K562 (cell line): ENCODE results near the gene SPRR1A.

Experiments used
- E4F1 ChIP-seq: fragments of 250-450 bp; sonication (Bioruptor Pico); IDR thresholded peaks from 2 replicates; pipeline ENCODE4 v1.5.0; 2021; ENCODE audit warnings: mild to moderate bottlenecking, borderline replicate concordance
- ELF4 ChIP-seq: fragments of 450-650 bp; formaldehyde crosslinking; IDR thresholded peaks from 2 replicates; pipeline ENCODE4 v1.4.0; 2022; ENCODE audit warnings: missing genetic modification characterization
- GMEB1 ChIP-seq: fragments of 250-450 bp; sonication (Bioruptor Pico); IDR thresholded peaks from 2 replicates; pipeline ENCODE4 v1.4.0; 2020; ENCODE audit warnings: mild to moderate bottlenecking
- NCOA1 ChIP-seq: fragments of 450-650 bp; IDR thresholded peaks from 2 replicates; pipeline ENCODE4 v1.6.1; 2016; ENCODE audit warnings: low read depth
- REST ChIP-seq, 2 experiments: fragments of 450-650 bp; formaldehyde crosslinking in 1 of 2; IDR thresholded peaks; 2 replicates each; pipeline versions ENCODE4 v1.4.0 to v1.6.1; 2014 to 2020; ENCODE audit warnings: mild to moderate bottlenecking in 2 of 2, borderline replicate concordance in 1 of 2, low read depth in 1 of 2
- YY1 ChIP-seq, 3 experiments: IDR thresholded peaks; 2 replicates each; pipeline ENCODE4 v1.6.1; 2011; ENCODE audit warnings: low read length in 2 of 3, mild to moderate bottlenecking in 2 of 3, moderate library complexity in 2 of 3, borderline replicate concordance in 1 of 3, control low read depth in 1 of 3, low read depth in 1 of 3; ENCODE audit not compliant: insufficient read depth in 3 of 3, insufficient replicate concordance in 2 of 3, control insufficient read depth in 1 of 3, insufficient read length in 1 of 3; ENCODE audit errors: extremely low read depth in 1 of 3
- ZNF75A ChIP-seq: fragments of 450-650 bp; formaldehyde crosslinking; IDR thresholded peaks from 2 replicates; pipeline ENCODE4 v1.4.0; 2020; ENCODE audit warnings: mild to moderate bottlenecking
- TF ChIP-seq, protein P1 (sequence below), 3 experiments: IDR thresholded peaks in 2 of 3; conservative IDR thresholded peaks in 1 of 3; 2 replicates each; pipeline ENCODE4 v1.5.1; 2011 to 2012; ENCODE audit warnings: low read length in 3 of 3, mild to moderate bottlenecking in 3 of 3, control low read depth in 2 of 3, improper control_type of control experiment in 1 of 3, inconsistent platforms in 1 of 3, low read depth in 1 of 3, mixed read lengths in 1 of 3, moderate library complexity in 1 of 3; ENCODE audit not compliant: insufficient read depth in 2 of 3
- TF ChIP-seq, protein P2 (sequence below): fragments of 250-450 bp; sonication (Bioruptor Pico); IDR thresholded peaks from 2 replicates; pipeline ENCODE4 v1.5.0; 2020; ENCODE audit warnings: mild to moderate bottlenecking, borderline replicate concordance
- TF ChIP-seq, protein P3 (sequence below), 2 experiments: fragments of 200-800 bp in 1 of 2; sonication (Bioruptor generic) in 1 of 2; sonication (generic) in 1 of 2; formaldehyde crosslinking in 1 of 2; IDR thresholded peaks in 1 of 2; conservative IDR thresholded peaks in 1 of 2; 2 replicates each; pipeline versions ENCODE4 v1.5.0 to v1.6.1; 2016 to 2020; ENCODE audit warnings: missing compliant biosample characterization in 1 of 2, missing genetic modification characterization in 1 of 2, missing genetic modification reagents in 1 of 2

- TF ChIP-seq, protein P1, sequence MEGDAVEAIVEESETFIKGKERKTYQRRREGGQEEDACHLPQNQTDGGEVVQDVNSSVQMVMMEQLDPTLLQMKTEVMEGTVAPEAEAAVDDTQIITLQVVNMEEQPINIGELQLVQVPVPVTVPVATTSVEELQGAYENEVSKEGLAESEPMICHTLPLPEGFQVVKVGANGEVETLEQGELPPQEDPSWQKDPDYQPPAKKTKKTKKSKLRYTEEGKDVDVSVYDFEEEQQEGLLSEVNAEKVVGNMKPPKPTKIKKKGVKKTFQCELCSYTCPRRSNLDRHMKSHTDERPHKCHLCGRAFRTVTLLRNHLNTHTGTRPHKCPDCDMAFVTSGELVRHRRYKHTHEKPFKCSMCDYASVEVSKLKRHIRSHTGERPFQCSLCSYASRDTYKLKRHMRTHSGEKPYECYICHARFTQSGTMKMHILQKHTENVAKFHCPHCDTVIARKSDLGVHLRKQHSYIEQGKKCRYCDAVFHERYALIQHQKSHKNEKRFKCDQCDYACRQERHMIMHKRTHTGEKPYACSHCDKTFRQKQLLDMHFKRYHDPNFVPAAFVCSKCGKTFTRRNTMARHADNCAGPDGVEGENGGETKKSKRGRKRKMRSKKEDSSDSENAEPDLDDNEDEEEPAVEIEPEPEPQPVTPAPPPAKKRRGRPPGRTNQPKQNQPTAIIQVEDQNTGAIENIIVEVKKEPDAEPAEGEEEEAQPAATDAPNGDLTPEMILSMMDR (IDR thresholded peaks at IDR 0.05 in 2 of 3, conservative IDR thresholded peaks at IDR 0.05 in 1 of 3; ENCODE audit: insufficient read depth in 2 of 3, low read depth in 1 of 3, low read length in 3 of 3) = no peak
- TF ChIP-seq REST (IDR thresholded peaks at IDR 0.05; ENCODE audit: borderline replicate concordance) (no peak), REST (CRISPR knock-in tag; IDR thresholded peaks at IDR 0.05; ENCODE audit: low read depth) (no peak), E4F1 (CRISPR knock-in tag) (no peak), YY1 (IDR thresholded peaks at IDR 0.05; ENCODE audit: borderline replicate concordance in 1 of 3, control insufficient read depth in 1 of 3, extremely low read depth in 1 of 3, insufficient read depth in 3 of 3, insufficient read length in 1 of 3, insufficient replicate concordance in 2 of 3, low read depth in 1 of 3, low read length in 2 of 3) (no peak), ELF4 (CRISPR knock-in tag) (no peak), NCOA1 (no peak), GMEB1 (CRISPR knock-in tag) (no peak), ZNF75A (CRISPR knock-in tag) (no peak)
- TF ChIP-seq, protein P2, sequence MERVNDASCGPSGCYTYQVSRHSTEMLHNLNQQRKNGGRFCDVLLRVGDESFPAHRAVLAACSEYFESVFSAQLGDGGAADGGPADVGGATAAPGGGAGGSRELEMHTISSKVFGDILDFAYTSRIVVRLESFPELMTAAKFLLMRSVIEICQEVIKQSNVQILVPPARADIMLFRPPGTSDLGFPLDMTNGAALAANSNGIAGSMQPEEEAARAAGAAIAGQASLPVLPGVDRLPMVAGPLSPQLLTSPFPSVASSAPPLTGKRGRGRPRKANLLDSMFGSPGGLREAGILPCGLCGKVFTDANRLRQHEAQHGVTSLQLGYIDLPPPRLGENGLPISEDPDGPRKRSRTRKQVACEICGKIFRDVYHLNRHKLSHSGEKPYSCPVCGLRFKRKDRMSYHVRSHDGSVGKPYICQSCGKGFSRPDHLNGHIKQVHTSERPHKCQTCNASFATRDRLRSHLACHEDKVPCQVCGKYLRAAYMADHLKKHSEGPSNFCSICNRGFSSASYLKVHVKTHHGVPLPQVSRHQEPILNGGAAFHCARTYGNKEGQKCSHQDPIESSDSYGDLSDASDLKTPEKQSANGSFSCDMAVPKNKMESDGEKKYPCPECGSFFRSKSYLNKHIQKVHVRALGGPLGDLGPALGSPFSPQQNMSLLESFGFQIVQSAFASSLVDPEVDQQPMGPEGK (CRISPR knock-in tag) = no peak
- TF ChIP-seq, protein P3, sequence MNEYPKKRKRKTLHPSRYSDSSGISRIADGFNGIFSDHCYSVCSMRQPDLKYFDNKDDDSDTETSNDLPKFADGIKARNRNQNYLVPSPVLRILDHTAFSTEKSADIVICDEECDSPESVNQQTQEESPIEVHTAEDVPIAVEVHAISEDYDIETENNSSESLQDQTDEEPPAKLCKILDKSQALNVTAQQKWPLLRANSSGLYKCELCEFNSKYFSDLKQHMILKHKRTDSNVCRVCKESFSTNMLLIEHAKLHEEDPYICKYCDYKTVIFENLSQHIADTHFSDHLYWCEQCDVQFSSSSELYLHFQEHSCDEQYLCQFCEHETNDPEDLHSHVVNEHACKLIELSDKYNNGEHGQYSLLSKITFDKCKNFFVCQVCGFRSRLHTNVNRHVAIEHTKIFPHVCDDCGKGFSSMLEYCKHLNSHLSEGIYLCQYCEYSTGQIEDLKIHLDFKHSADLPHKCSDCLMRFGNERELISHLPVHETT (CRISPR knock-in tag; conservative IDR thresholded peaks at IDR 0.05 in 1 of 2, IDR thresholded peaks at IDR 0.05 in 1 of 2) = no peak
These were observed 13.4 kb upstream of the SPRR1A start, which contains the start of gene SPRR4 for GRCh38 chr1:152970495-152970894.
